ENCODE measurements around the gene SLC30A7. TPM values are rescaled to one million over a fixed set of nuclear protein-coding genes. Genes with fewer than 3 reads are reported as not detected.

Gene SLC30A7
- total RNA-seq, 6 experiments from 2014 or later = 19.1 to 32.2 (median 23.3) TPM

GRCh38 chr1:100893718-100894117, 2.2 kb upstream of the SLC30A7 start:
- DNase-seq (no peak), ATAC-seq (no peak)
- peaks cover 0 to 2% (median 0%) of the 10 kb centered on the region in 4 donors for H3K36me3 ChIP-seq
- H3K9me3 ChIP-seq = peaks cover 0 to 6% (median 0%) of the 10 kb centered on the region in 4 donors
- no peak overlapping the region for H3K27ac ChIP-seq
- H3K27me3 ChIP-seq = no peaks in the 10 kb centered on the region
- peaks cover 0 to 12% (median 6%) of the 10 kb centered on the region in 4 donors for H3K4me1 ChIP-seq
- intact Hi-C loops (cut with DNase I) = no loop called here
- peak overlapping the region in 2 of 3 donors; percentile 77 to 87 for H3K4me3 ChIP-seq
- WGBS (ENCODE audit: insufficient coverage, low coverage, low lambda C conversion rate, missing lambda C conversion rate) = 47% methylated on average over 2 of the region's 2 CpGs
- TF ChIP-seq CTCF (IDR thresholded peaks at IDR 0.05) = no peak
- no peak for TF ChIP-seq POLR2A (IDR thresholded peaks at IDR 0.05)

- Histone ChIP-seq H3K27me3 (no peaks in the 10 kb centered on the region), H3K9me3 (peaks cover 0 to 3% (median 0%) of the 10 kb centered on the region in 4 donors), H3K4me3 (peak within 1 kb of the TSS; percentile 77 to 87 (median 80)), H3K27ac (peak within 1 kb of the TSS; percentile 86 to 94 (median 87)), H3K4me1 (peaks cover 0 to 12% (median 6%) of the 10 kb centered on the region in 4 donors), H3K36me3 (peaks cover 0 to 3% (median 1%) of the 10 kb centered on the region in 4 donors)
- intact Hi-C loops (cut with DNase I) = no loop called here
- ATAC-seq = peak; percentile 74 to 85 (median 82)
- peak; percentile 92 to 95 (median 95) for DNase-seq
- peak; percentile 78 for TF ChIP-seq POLR2A (IDR thresholded peaks at IDR 0.05)
- no peak for TF ChIP-seq CTCF (IDR thresholded peaks at IDR 0.05)
- WGBS (ENCODE audit: insufficient coverage, low coverage, low lambda C conversion rate, missing lambda C conversion rate) = under 1% methylated on average over 45 of the region's 47 CpGs
Observed at GRCh38 chr1:100894603-100895539, 1.0 kb upstream of the SLC30A7 start, which contains the start of gene EXTL2. EXTL2 (minus strand) TSS chr1:100894842; CDS start chr1:100888757, 6,085 bp downstream.

GRCh38 chr1:100896481-100896982, 642 bp downstream of the SLC30A7 start:
- ATAC-seq = peak; percentile 3 to 28 (median 12)
- WGBS (ENCODE audit: insufficient coverage, low coverage, low lambda C conversion rate, missing lambda C conversion rate) = 2% methylated on average over 11 of the region's 12 CpGs
- Histone ChIP-seq H3K27ac (peak overlapping the region; percentile 86 to 94 (median 87)), H3K27me3 (no peaks in the 10 kb centered on the region), H3K4me3 (peak overlapping the region; percentile 77 to 87 (median 80)), H3K36me3 (peaks cover 0 to 5% (median 0%) of the 10 kb centered on the region in 4 donors), H3K4me1 (peaks cover 0 to 12% (median 6%) of the 10 kb centered on the region in 4 donors), H3K9me3 (no peaks in the 10 kb centered on the region)
- DNase-seq = peak in 1 of 3 donors; percentile 48
- intact Hi-C loops (cut with DNase I) = no loop called here
- TF ChIP-seq POLR2A (IDR thresholded peaks at IDR 0.05) = no peak
- TF ChIP-seq CTCF (IDR thresholded peaks at IDR 0.05) = no peak

GRCh38 chr1:100902365-100902764, 6.5 kb downstream of the SLC30A7 start:
- Histone ChIP-seq H3K4me3 (no peak overlapping the region), H3K9me3 (no peaks in the 10 kb centered on the region), H3K27me3 (no peaks in the 10 kb centered on the region), H3K36me3 (peaks cover 0 to 14% (median under 1%) of the 10 kb centered on the region in 4 donors), H3K4me1 (peaks cover 0 to 2% (median under 1%) of the 10 kb centered on the region in 4 donors), H3K27ac (no peak overlapping the region)
- TF ChIP-seq CTCF (IDR thresholded peaks at IDR 0.05) = no peak
- TF ChIP-seq POLR2A (IDR thresholded peaks at IDR 0.05) = no peak
- 93% methylated on average over 1 of the region's 1 CpG for WGBS (ENCODE audit: insufficient coverage, low coverage, low lambda C conversion rate, missing lambda C conversion rate)
- intact Hi-C loops (cut with DNase I) = no loop called here
- ATAC-seq = no peak
- DNase-seq = no peak

Measured in right lobe of liver (tissue), 6 donors.